CMK (cell line): ENCODE results near the gene DSCAML1.
A peak's percentile ranks its signal among the peaks of the same experiment; 100 is the strongest.

ENCODE experiments used
- DNase-seq: peaks from one replicate; pipeline ENCODE4 v3.0.0-alpha.2; 2010; ENCODE audit warnings: low read depth

The DSCAML1 gene

DNA sequence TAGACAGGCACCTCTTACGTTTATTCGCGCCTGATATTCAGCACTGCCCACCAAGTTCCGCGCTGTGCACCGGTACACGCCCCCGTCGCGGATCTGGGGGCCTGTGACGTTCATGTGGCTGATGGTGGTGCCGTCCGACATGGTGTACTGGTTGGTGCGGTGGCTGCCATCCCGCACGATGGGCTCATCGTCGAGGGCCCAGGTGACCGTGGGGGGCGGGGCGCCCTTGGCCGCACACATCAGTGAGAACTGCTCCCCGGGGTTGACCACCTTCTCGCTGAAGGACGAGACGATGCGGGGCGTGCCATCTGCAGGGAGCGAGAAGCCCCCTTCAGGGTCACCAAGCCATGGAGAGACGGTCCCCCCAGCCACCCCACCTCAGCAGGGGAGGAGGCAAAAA lies 278.6 kb downstream of the DSCAML1 start:
- DNase-seq: no peak

DNA sequence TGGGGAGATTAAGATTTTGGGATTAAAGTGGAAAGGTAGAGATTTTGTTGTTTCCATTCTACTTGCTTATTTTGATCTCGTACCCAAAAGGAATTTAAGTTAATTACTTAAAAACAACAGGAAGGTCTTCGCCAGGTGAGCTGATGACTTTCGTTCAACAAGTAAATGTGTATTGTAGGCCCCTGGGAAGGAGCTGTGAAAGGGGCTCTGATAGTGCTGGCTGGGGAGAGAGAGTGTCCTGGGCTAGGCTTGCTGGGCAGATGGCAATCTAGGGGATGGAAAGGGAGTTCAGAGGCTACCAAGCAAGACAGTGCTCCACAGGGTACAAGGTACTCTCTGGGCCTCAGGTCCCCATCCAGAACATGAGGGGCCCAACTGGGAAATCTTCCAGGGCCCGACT lies 279.9 kb downstream of the DSCAML1 start:
- no peak for DNase-seq

DNA sequence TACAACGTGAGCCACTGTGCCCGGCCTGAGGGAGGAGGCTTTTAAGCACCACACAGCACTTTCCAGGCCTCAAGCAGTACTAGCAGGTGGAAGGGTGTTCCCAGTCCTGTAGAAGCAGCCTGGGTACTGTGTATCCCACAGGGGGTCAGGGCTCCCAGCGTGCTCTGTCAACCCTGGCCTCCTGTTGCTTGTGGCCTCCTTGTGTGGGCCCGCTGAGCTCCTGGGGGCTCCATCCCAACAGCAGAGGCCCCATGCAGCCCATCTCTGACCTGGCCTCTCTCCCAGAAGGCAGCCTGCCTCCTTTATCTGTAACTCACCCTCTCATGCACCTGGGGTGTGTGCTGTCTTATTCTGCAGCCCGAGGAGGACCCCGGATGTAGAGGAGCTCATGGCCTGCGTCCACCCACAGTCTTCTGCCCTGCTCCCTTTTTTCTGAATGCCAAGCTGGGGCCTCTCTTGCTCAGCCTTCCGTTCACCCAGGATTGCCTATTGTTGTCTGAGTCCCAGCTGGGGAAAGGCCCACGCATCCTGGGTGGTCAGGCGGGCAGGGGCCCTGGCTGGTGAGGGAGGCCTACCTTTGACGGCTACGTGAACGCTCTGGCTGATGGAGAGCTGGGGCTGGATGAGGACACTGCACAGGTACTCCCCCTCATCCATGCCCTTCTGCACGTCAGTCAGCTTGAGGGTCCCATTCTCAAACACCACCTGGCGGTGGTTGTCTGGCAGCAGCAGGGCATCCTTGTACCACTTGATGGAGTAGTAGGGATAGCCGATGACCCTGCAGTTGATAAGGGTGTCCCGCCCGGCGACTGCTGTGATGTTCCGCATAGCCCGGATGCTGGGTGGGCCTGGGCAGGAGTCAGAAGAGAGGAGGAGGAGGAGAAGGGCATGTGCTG lies 280.9 kb downstream of the DSCAML1 start:
- no peak for DNase-seq

DNA sequence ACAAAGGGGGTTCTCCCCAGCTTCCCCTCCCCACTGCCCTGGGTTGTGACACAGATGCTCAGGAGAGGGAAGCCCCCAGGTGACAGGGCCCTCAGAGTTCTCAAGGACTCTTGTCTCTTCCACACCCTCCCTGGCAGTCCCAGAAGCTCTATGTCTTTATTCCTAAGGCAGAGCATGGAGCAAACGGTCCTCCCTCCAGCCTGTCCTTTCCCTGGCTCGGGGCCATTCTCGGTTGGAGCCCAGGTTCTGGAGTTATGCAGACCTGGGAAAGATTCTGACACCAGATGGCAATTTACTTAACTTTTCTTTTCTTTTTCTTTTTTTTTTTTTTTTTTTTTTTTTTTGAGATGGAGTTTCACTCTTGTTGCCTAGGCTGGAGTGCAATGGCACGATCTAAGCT lies 282.8 kb downstream of the DSCAML1 start:
- no peak for DNase-seq

DNA sequence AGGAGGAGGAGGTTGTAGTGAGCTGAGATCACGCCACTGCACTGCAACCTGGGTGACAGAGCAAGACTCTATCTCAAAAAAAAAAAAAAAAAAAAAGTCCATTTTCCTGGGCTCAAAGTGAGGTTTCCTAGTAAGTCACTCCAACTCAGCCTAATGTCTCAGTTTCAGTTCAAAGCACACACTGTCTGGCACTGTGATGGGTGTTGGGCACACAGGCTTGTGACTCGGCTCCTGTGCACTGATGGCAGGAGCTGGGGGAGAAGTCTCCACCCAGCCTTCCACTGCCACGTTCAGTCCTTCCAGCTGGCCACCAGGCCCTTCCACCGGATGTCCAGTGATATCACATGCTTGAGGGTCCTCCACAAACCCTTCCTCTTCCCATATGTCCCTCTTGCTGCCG lies 283.4 kb downstream of the DSCAML1 start:
- no peak for DNase-seq

DNA sequence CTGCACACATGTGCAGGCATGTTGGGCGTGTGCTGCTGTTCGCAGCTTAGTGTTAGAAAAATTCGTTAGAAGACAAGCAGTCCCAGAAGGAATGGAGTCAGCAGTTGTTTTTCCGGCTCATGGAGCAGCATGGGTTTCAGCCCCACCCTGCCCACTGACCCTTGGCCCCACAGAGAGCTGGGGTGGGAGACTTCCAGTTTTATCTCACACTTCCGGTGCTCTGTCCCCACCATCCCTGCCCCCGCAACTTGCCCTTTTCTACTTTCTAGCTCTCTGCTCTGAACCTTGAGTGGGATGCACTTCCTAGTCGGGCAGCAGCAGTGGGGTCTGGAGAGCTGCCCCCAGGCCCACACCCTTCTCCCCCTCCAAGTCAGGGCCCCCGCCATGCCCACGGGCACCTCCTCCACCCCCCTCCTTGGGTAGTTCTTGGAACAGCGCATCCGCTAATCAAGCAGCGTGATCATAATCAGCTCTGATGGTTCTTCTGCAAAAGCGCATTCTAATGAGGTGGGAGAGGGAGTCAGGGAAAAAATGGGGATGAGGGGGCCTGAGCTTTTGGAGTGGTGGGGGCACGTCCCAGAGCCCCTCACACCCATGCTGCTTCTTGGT lies 285.0 kb downstream of the DSCAML1 start:
- peak; percentile 82 for DNase-seq

DNA sequence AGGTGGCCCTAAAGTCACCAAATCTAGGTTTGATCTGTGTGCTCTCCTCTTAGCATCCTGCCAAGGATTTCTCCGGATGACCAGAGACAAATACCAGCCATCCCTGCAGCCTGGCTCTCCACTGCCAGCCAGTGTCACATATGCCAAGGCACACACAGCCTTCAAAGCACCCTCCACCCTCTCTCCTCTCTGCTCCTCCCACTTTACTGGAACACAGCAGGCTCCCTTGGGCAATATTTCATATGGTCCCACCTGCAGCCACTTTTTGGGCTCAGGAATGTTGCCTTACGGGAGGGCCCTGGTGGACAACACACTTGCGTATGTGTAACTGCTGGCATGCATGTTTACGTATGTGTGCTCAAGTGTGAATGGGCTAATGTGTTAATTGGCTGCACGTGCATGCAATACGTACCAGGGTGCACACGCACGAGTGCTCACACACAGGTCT lies 285.5 kb downstream of the DSCAML1 start:
- DNase-seq: no peak

DNA sequence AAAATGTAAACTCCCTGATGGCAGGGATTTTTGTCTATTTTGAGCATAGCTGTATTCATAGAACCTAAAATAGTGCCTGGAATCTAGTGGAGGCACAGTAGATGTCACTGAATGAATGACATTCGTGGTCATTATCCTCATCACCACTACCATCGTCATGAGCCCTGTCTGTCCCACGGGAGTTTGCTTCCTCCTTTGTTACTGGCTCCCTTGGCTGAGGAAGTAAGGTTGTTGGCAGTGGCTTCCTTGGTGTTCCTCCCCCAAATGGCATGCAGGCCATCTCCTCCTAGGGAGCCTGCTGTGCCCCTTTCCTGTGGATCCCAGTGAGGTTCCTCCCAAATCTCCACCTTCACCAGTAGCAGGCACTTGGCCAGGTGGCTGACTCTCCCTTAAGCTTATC lies 286.4 kb downstream of the DSCAML1 start:
- peak; percentile 15 for DNase-seq

DNA sequence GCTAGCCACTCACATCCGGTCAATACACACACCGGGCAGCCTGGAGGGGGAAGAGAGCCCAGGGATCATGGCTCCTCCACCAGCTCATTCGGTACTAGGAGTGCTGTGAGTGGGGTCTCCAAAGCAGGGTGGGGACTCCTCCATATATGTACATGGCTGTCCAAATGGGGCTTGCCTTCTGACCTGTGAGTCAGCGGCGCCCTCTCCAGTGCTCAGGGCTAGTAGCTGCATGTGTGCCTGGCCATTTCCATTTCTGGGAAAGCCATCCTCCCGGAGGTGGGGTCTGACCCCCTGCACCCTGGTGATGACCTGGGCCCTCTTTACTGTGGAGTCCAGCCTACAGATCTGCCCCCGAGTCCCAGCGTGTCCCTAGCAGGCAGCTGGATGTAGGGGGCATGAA lies 287.5 kb downstream of the DSCAML1 start:
- DNase-seq: no peak

DNA sequence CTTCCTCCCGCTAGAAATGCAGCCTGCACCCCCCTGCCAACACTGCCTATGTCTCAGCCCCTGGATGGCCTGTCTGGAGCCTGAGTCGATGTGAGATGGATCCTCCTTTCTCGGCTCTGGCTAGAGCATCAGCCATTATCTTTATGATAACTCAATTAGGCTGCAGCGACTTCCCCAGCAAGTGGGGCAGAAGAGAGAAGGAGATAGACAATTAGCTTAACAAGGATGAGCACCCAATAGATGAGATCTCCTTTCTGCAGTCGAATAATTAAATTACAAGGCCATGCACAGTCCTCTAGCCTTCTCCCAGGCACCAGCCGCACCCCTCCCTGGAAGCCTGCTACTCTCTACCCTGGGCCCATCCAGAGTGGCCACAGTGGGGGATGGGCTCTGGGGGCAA lies 290.0 kb downstream of the DSCAML1 start:
- no peak for DNase-seq

DNA sequence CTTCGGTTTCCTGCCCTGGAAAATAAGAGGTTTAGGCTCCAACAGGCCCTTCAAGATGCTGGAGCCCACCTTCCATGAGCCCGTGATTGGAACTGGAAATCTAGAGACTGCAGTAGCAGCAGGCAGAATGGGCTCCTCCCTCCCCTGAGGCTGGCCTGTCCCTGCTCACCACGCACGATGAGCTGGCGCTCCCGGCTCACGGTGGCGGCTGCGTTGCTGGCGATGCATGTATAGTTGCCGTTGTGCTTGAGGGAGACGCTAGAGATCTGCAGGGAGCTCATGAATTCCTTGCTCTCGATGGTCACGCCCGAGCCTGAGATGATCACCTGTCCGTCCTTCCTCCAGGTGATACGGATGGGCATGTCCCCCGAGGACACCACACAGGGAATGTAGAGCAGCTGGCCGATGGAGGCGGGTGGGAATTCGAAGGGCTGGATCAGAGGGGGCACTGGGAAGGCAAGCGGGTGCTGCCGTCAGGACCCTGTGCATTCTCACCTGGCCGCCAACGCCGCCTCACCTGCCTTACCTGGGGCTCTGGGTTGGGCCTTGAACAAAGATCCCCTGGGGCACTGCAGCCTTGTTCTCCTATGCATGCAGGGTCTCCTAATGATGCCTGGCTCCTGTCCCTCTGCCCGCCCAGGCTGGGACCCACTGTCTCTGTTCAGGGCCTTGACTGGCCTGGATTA lies 291.6 kb downstream of the DSCAML1 start:
- no peak for DNase-seq

DNA sequence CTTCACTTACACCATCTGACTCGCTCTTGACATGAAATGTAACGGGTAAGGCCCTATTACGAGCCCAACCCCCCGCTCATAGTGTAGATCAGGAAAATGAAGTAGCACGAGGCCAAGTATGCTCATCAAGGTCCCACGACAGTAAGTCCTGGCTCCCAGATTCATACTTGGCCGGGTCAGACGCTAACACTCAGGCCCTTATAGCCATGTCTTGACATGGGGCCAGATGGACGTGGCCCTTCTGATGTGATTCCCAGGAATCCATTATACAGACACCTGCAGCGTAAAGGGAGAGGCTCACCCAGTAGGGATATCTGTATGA lies 294.3 kb downstream of the DSCAML1 start:
- DNase-seq: no peak

DNA sequence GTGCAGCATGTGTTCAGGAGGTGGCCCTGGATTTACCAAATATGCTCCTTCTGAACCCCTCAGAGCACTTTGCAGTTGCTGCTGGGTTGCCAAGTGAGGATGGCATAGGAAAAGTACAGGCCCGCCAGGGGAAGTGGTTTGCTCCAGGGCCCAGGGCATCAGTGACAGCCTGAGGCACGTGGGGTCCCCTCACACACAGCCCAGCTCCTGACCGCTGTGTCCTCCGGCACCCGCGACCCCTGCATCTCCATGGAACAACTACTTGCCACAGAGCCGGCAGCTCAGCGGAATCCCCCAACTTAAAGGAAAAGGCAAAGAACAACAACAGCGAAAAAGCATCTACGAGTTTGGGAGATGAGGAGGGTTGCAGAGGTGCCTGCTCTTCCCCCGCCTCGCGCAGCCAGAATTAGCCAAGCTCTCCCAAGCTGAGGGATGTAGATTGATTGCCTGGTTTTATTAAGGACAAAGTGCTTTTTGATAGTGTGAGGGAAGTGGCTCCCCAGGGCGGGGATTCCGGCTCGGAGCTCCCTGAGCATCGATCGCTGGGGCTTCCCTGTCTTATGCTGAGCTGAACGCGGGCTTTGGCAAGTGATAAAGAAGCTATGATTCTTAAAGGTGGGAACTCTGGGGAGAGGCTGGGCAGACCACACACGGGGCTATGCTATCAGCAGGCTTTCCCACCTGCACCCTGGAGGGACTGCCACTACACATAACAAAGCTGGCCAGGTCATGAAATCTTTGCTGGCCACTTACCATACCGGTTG lies 294.8 kb downstream of the DSCAML1 start:
- no peak for DNase-seq

DNA sequence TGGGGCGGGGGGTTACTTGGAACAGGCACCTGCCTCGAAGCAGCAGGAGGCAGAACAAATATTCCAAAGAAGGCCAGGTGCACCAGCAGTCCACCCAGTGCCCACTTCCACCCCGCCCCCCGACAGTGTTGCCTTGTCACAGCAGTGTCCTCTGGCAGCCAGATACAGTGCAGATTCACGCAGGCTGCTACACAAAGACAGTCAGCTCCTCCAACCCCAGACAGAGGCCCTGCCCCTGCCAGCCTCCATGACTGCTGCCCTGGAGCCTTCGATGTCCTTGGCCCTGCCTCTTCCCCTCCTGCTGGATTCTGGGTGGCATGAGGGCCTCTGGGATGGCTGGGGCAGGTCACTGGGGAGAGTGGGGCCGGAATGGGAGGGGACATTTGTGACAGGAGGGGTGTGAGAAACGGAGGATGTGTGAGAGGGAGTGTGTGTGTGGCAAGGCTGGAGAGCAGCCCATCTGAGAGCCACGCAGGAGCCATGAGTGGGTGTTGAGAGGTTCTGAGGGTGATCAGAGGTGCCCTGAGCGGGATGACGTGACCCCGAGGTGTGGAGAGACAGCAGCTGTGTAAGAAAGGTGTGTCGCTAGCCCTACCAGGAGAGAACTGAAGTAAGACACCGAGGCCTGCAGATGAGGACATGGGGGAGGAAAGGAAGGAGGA lies 295.6 kb downstream of the DSCAML1 start:
- no peak for DNase-seq

DNA sequence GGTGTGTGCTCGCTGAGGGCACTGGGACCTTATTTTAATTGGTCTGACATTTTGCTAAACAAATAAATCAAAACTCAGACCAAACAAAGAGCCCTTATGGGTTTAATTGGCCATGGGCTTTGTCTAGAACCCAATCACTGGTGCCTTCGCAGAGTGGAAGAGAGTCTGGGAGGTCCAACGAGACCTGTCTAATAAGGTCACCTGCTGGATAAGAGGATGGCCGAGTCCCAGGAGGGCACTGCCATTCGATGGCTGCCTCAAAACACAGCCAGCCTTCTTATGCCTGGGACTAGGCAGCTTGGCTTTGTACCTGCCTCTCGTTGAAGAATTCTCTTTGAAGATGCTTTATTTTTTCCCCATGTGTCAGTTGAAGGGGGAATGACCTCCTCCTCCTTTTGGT lies 298.2 kb downstream of the DSCAML1 start:
- no peak for DNase-seq

DNA sequence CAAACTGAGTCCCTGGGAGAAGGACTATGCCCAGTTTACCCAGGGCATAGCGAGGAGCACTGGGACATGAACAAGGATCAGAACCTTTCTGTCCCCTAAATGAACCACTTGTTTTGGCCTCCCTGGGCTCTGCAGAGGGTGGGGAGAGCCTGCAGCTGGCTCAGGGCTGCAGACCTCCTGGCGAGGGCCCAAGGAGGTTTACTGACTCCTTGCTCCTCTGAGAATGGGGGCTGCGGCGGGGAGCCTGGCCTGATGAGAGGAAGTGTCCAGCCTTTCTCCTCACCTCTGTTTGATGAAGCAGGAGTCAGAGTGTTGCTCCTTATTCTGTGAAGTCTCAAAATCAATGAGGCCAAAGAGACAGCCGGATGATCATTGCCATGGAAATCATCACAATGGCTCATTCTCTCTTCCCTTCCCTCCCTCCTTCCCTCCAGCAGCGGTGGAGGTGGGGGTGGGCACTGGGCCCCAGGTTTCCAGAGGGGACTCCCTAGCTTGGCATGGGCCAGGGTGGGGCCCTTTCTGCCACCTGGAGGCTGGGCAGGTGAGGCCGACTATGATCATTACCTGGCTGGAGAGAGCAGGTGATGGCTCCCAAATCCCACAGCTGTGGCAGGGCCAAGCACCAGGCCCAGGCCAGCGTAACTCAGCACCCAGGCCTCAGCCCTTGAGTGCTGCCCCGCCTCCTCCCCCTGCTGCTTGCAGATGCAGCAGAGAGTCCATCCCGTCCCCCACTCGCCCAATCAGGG lies 299.6 kb downstream of the DSCAML1 start:
- no peak for DNase-seq

DNA sequence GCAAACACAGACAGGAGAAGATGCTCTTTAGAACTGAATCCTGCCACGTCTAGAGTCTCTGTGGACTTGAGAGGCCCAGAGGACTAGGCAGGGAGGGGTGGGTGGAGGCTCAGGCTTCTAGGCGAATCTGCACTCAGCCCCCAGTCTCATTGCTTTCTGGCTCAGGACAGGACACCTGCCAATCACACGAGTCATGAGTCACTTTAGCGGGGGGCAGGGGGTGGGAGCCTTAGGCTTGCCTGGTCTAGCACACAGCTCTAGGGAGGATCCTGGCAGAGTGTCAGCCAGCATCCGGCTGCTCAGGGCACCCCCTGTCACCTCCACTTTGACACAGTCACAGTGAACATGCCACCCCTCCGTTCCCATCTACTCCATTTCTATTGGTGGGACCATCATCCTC lies 301.7 kb downstream of the DSCAML1 start:
- no peak for DNase-seq

DNA sequence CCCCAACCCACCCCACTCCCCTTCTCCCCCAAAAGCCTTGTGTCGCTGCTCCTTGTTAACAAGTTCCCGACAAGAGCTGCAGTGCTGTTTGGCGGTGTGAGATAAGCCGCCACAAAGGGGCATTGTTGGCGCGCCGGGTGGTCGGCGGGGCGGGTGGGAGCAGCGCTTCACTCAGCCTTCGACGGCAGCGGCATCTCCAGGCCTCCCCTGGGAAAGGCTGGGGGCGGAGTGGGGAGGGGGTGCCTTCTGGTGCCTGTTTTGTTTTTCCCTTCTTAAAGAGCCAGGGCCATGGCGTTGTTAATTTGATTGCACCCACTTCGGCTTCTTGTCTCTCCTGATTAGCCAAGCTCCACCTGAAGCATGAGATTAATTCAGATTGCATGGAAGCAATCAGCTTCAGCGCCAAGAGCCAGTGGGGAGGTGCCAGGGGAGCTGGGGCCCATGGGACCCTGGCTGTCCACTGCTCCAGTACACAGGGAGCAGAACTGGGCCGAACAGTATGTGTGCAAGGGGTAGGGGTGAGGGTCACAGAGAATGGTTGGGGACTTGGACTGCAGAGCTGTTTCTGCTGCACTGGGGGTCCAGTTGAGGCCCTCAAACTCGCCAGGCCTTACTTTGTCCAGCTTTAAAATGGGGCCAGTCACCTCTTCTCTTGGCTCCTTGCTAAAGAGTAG lies 304.3 kb downstream of the DSCAML1 start:
- DNase-seq: no peak

DNA sequence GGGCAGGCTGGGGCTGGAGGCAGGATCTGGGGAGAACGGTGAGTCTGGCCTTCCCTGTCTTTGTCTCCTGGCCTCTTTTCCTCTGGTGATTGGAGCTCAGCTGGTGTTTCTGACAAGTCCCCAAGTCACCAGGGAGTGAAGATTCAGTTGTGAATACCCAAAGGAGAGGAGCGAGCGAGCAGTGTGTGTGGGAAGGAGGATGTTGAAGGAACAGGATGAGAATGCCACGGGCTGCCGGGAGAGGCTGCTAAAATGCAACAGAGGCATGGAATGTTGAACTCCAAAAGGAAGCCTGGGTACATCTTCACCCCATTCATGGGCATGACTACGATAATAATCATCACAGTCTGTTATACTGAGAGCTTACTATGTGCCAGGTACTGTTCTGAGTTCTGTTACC lies 306.1 kb downstream of the DSCAML1 start:
- DNase-seq: no peak

DNA sequence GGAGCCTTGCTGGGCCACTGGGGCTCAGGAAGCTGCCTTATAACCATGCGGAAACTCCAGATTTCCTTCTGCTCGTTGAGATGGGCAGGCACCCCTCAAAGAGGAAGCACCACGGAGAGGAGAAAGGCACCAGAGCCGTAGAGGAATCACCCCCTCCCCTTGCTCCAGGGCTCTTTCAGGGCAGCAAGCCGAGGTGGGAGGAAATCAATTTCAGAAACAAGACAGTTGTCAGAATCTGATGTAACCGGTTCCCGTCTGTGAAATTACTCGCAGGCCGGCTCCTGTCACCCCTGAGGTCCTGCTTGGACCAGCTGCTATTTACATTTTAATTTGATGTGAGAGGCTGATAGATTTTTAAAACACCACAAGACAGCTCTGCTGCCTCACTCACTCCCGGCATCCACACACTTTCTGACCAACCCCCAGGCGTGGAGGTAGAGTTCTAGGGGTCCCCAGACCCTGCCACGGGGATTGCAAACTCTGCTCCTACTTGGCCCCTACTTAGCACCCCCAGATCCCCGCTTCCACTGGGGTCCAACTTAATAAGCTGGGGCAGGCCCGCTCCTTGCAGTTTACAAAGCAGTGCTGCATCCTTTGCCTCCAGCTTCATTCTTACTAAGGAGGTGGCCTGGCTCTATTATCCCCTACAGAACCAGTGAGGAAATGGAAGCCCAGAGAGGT lies 306.9 kb downstream of the DSCAML1 start:
- no peak for DNase-seq
